ENCODE data around the gene HELZ. TPM values are rescaled to one million over a fixed set of nuclear protein-coding genes. Genes with fewer than 3 reads are reported as not detected.

The HELZ gene
- total RNA-seq, 2 experiments from 2014 or later, result 47.9 to 53.9 TPM

GRCh38 chr17:67247416-67247900 is 2.5 kb upstream of the HELZ start:
- no peak overlapping the region for H3K4me3 Mint-ChIP-seq
- peaks cover 6% of the 10 kb centered on the region for H3K36me3 Mint-ChIP-seq
- no peaks in the 10 kb centered on the region for H3K27me3 Mint-ChIP-seq
- H3K27ac Mint-ChIP-seq, result no peak overlapping the region
- H3K4me1 Mint-ChIP-seq, result peaks cover 19% of the 10 kb centered on the region
- no peaks in the 10 kb centered on the region for H3K9me3 Mint-ChIP-seq
- DNase-seq, result no peak

- H3K27ac Mint-ChIP-seq, result no peak overlapping the region
- peaks cover 22% of the 10 kb centered on the region for H3K4me1 Mint-ChIP-seq
- peaks cover 8% of the 10 kb centered on the region for H3K36me3 Mint-ChIP-seq
Observed at GRCh38 chr17:67246653-67247415, 1.8 kb upstream of the HELZ start.

GRCh38 chr17:67246403-67246652 is 1.3 kb upstream of the HELZ start:
- Mint-ChIP-seq H3K4me3 (peak overlapping the region; percentile 61), H3K4me1 (peaks cover 27% of the 10 kb centered on the region), H3K36me3 (peaks cover 10% of the 10 kb centered on the region), H3K9me3 (no peaks in the 10 kb centered on the region), H3K27me3 (no peaks in the 10 kb centered on the region), H3K27ac (no peak overlapping the region)
- DNase-seq, result no peak

More at GRCh38 chr17:67246653-67247415, 1.8 kb upstream of the HELZ start:
- H3K9me3 Mint-ChIP-seq, result no peaks in the 10 kb centered on the region
- no peaks in the 10 kb centered on the region for H3K27me3 Mint-ChIP-seq
- H3K4me3 Mint-ChIP-seq, result peak overlapping the region; percentile 61
- DNase-seq, result no peak

GRCh38 chr17:67245694-67246402 is 852 bp upstream of the HELZ start:
- Mint-ChIP-seq H3K36me3 (peaks cover 10% of the 10 kb centered on the region), H3K4me1 (peaks cover 32% of the 10 kb centered on the region), H3K4me3 (peak overlapping the region; percentile 79), H3K9me3 (no peaks in the 10 kb centered on the region), H3K27me3 (no peaks in the 10 kb centered on the region), H3K27ac (peak overlapping the region; percentile 48)
- peak; percentile 63 for DNase-seq

GRCh38 chr17:67244431-67245072 is 444 bp downstream of the HELZ start:
- H3K27ac Mint-ChIP-seq, result peak overlapping the region; percentile 85
- H3K36me3 Mint-ChIP-seq, result peaks cover 10% of the 10 kb centered on the region
- H3K9me3 Mint-ChIP-seq, result no peaks in the 10 kb centered on the region
- H3K4me1 Mint-ChIP-seq, result peaks cover 43% of the 10 kb centered on the region
- peak overlapping the region; percentile 90 for H3K4me3 Mint-ChIP-seq
- DNase-seq, result no peak
- no peaks in the 10 kb centered on the region for H3K27me3 Mint-ChIP-seq

GRCh38 chr17:67243284-67243683 is 1.7 kb downstream of the HELZ start:
- DNase-seq, result no peak
- Mint-ChIP-seq H3K36me3 (peaks cover 10% of the 10 kb centered on the region), H3K27ac (peak overlapping the region; percentile 85), H3K27me3 (no peaks in the 10 kb centered on the region), H3K4me1 (peaks cover 43% of the 10 kb centered on the region), H3K4me3 (peak overlapping the region; percentile 90), H3K9me3 (no peaks in the 10 kb centered on the region)

GRCh38 chr17:67241719-67242341 is 3.2 kb downstream of the HELZ start:
- Mint-ChIP-seq H3K36me3 (peaks cover 16% of the 10 kb centered on the region), H3K27ac (no peak overlapping the region), H3K27me3 (no peaks in the 10 kb centered on the region), H3K4me1 (peaks cover 45% of the 10 kb centered on the region), H3K9me3 (no peaks in the 10 kb centered on the region), H3K4me3 (no peak overlapping the region)
- no peak for DNase-seq

- Mint-ChIP-seq H3K9me3 (no peaks in the 10 kb centered on the region), H3K4me1 (peaks cover 45% of the 10 kb centered on the region), H3K4me3 (no peak overlapping the region), H3K27me3 (no peaks in the 10 kb centered on the region), H3K27ac (no peak overlapping the region), H3K36me3 (peaks cover 31% of the 10 kb centered on the region)
- DNase-seq, result no peak
Observed at GRCh38 chr17:67239597-67239996, 5.4 kb downstream of the HELZ start.

GRCh38 chr17:67238991-67239390 is 6.0 kb downstream of the HELZ start:
- peaks cover 34% of the 10 kb centered on the region for H3K36me3 Mint-ChIP-seq
- no peak overlapping the region for H3K27ac Mint-ChIP-seq

GRCh38 chr17:67232441-67232840 is 12.6 kb downstream of the HELZ start:
- Mint-ChIP-seq H3K27me3 (no peaks in the 10 kb centered on the region), H3K9me3 (no peaks in the 10 kb centered on the region), H3K27ac (no peak overlapping the region), H3K4me3 (no peak overlapping the region), H3K36me3 (peaks cover 46% of the 10 kb centered on the region), H3K4me1 (peaks cover 11% of the 10 kb centered on the region)
- no peak for DNase-seq

More at GRCh38 chr17:67238991-67239390, 6.0 kb downstream of the HELZ start:
- H3K4me3 Mint-ChIP-seq, result no peak overlapping the region
- no peak for DNase-seq
- H3K4me1 Mint-ChIP-seq, result peaks cover 42% of the 10 kb centered on the region
- H3K27me3 Mint-ChIP-seq, result no peaks in the 10 kb centered on the region
- H3K9me3 Mint-ChIP-seq, result no peaks in the 10 kb centered on the region

- Mint-ChIP-seq H3K27ac (no peak overlapping the region), H3K9me3 (no peaks in the 10 kb centered on the region), H3K27me3 (no peaks in the 10 kb centered on the region), H3K4me3 (no peak overlapping the region), H3K4me1 (peaks cover 12% of the 10 kb centered on the region), H3K36me3 (peaks cover 44% of the 10 kb centered on the region)
- DNase-seq, result no peak
Observed at GRCh38 chr17:67229109-67229955, 15.7 kb downstream of the HELZ start.

GRCh38 chr17:67227488-67227887 is 17.5 kb downstream of the HELZ start:
- Mint-ChIP-seq H3K27me3 (no peaks in the 10 kb centered on the region), H3K36me3 (peaks cover 48% of the 10 kb centered on the region), H3K27ac (peak overlapping the region; percentile 63), H3K4me1 (peaks cover 20% of the 10 kb centered on the region), H3K4me3 (no peak overlapping the region), H3K9me3 (no peaks in the 10 kb centered on the region)
- no peak for DNase-seq

GRCh38 chr17:67225316-67225715 is 19.7 kb downstream of the HELZ start:
- peaks cover 43% of the 10 kb centered on the region for H3K36me3 Mint-ChIP-seq

GRCh38 chr17:67224736-67225135 is 20.3 kb downstream of the HELZ start:
- no peak for DNase-seq
- peaks cover 24% of the 10 kb centered on the region for H3K4me1 Mint-ChIP-seq
- H3K4me3 Mint-ChIP-seq, result no peak overlapping the region
- H3K36me3 Mint-ChIP-seq, result peaks cover 46% of the 10 kb centered on the region
- no peaks in the 10 kb centered on the region for H3K27me3 Mint-ChIP-seq
- no peak overlapping the region for H3K27ac Mint-ChIP-seq
- H3K9me3 Mint-ChIP-seq, result no peaks in the 10 kb centered on the region

More at GRCh38 chr17:67225316-67225715, 19.7 kb downstream of the HELZ start:
- no peak overlapping the region for H3K27ac Mint-ChIP-seq
- H3K27me3 Mint-ChIP-seq, result no peaks in the 10 kb centered on the region
- H3K4me3 Mint-ChIP-seq, result no peak overlapping the region
- H3K9me3 Mint-ChIP-seq, result no peaks in the 10 kb centered on the region
- DNase-seq, result no peak
- H3K4me1 Mint-ChIP-seq, result peaks cover 21% of the 10 kb centered on the region

Data from activated naive CD8-positive, alpha-beta T cell treated with anti-CD3 and anti-CD28 coated beads for 36 hours (primary cell).